GM18517 (cell line): ENCODE data around the gene TMED10.

Source experiments
- ATAC-seq: cut with Tn5 transposase; IDR thresholded peaks from one replicate; pipeline ENCODE4 v1.9.1; 2021; ENCODE audit warnings: mild to moderate bottlenecking, moderate library complexity; ENCODE audit not compliant: unreplicated experiment

TMED10 gene

DNA sequence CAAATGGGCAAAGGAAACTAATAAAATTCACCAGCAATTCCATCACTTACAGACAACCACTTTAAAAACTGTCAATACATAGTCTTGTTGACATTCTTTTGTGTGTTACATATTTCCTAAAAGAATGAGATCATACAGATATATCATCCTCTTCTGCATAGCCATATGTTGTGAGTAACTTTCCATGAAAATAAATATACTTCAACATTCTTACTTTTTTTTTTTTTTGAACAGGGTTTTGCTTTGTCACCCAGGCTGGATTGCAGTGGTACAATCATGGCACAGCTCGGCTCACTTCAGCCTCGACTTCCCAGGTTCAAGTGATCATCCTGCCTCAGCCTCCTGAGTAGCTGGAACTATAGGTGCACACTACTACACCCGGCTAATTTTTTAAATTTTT is 86.1 kb downstream of the TMED10 start:
- no peak for ATAC-seq

DNA sequence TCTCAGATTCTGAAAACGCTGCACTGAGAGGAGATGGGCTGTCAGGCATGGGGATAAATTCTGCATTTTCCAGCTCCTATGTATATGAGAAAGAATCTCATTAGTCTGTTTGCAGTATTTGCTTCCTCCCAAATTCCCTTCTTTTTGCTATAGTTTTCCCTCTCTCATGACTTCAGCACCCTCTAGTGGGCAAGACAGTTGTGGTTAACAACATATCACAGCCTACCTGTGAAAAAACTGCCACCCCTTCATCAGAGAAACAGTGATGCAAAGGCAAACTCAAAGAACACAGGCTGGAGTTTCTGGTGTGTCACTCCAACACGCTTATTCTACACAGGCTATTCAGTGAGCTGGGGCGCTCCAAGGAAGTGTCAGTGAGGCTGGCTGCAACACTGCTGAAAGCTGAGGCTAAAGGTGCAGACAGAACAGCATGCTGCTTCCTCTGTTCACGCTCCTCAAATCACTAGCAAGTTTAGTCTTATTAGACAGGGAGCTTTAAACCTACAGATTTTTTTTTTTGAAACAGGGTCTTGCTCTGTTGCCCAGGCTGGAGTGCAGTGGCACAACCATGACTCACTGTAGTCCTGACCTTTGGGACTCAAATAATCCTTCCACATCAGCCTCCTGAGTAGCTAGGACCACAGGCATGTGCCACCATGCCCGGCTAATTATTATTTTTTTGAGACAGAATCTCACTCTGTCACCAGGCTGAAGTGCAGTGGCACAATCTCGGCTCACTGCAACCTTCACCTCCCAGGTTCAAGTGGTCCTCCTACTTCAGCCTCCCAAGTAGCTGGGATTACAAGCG is 87.6 kb downstream of the TMED10 start:
- no peak for ATAC-seq

- ATAC-seq: no peak
Observed at GRCh38 chr14:75088153-75088552, 88.3 kb downstream of the TMED10 start.

GRCh38 chr14:75084513-75084912 is 91.9 kb downstream of the TMED10 start:
- ATAC-seq: no peak

- no peak for ATAC-seq
Observed at GRCh38 chr14:75083271-75083670, 93.1 kb downstream of the TMED10 start.

- ATAC-seq: no peak
Observed at GRCh38 chr14:75081660-75082229, 94.7 kb downstream of the TMED10 start.
